ENCODE data around the gene THOC5.

THOC5 gene

DNA sequence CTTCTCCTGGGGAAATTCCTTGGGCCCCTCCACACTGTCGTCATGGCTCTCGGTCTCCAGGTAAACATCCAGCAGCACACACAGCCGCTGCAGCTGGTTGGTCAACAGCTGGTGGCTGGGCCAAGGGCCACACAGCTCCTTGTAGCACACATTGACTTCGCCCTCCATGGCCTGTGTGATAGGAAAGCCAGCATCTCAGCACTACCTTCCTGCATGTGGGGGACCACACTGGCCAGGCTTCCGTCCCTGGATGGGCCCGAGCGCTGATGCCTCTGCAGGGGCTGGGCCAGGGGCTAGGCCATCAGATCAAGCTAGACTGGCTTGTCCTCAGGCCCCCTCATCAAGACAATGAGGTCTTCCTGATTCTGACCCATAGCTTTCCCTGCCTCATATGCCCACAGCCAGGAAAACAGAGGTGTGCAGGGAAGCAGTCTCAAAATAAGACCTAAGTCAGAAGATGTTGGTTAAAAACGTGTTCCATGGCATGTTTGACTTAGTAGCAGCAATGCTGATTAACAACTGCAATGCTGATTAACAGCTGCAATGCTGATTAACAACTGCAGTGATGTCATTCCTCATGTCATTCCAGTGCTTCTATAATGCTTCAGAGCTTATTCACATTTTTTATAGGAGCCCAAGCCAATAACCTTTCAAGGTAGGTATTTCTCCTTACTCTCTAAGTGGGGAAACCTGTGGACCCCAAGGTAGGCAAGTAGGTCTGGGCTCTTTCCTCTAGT, 42.3 kb downstream of the THOC5 start (continued):
- TF ChIP-seq ZNF70 (CRISPR knock-in tag; IDR thresholded peaks at IDR 0.05) (no peak), ZNF565 (CRISPR knock-in tag; conservative IDR thresholded peaks at IDR 0.05; ENCODE audit: low read depth) (no peak), BACH2 (CRISPR knock-in tag; IDR thresholded peaks at IDR 0.05; ENCODE audit: borderline replicate concordance) (no peak), RARB (CRISPR knock-in tag; IDR thresholded peaks at IDR 0.05) (no peak)
- TF ChIP-seq, protein P1, sequence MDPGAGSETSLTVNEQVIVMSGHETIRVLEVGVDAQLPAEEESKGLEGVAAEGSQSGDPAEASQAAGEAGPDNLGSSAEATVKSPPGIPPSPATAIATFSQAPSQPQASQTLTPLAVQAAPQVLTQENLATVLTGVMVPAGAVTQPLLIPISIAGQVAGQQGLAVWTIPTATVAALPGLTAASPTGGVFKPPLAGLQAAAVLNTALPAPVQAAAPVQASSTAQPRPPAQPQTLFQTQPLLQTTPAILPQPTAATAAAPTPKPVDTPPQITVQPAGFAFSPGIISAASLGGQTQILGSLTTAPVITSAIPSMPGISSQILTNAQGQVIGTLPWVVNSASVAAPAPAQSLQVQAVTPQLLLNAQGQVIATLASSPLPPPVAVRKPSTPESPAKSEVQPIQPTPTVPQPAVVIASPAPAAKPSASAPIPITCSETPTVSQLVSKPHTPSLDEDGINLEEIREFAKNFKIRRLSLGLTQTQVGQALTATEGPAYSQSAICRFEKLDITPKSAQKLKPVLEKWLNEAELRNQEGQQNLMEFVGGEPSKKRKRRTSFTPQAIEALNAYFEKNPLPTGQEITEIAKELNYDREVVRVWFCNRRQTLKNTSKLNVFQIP (CRISPR knock-in tag; IDR thresholded peaks at IDR 0.05; ENCODE audit: borderline replicate concordance, low read depth): no peak

DNA sequence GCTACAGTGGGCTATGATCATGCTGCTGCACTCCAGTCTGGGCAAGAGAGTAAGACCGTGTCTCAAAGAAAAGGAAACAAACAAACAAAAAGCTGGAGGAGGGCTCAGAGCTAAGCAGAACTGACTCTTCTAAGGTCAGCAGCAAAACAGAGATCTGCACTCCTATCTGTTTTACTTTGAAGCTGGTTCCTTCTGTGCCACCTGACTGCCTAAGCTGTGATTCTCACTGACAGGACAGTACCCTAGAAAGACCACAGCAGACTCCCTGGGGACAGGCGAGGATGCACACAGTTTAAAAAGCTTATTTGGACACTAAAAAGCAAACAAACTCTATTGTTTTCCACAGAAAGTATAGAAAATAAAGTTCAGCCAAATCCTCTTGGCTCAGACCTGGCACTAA, 43.0 kb downstream of the THOC5 start:
- no peak for ATAC-seq
- TF ChIP-seq SNAI2 (CRISPR knock-in tag; IDR thresholded peaks at IDR 0.05): no peak
- no peak for TF ChIP-seq ZNF8 (CRISPR knock-in tag; IDR thresholded peaks at IDR 0.05)
- TF ChIP-seq, protein P1 (CRISPR knock-in tag; IDR thresholded peaks at IDR 0.05; ENCODE audit: borderline replicate concordance, low read depth): no peak

DNA sequence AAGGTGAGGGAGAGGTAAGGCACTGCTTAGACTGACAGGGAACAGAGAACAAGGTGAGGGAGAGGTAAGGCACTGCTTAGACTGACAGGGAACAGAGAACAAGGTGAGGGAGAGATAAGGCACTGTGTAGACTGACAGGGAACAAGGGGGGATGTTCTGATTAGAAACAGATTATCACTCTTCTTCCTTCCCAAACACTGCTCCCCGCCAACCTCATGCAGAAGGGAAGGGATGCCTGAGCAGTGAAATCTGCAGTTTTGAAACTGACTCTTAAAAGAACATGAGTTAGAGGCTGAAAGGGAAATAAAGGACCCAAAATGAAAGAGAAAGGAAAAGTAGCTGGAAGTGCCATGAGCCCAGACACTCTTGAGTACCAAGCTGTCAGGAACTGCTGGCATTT, 43.7 kb downstream of the THOC5 start:
- ATAC-seq: no peak
- TF ChIP-seq ZC3H10 (CRISPR knock-in tag; IDR thresholded peaks at IDR 0.05) (no peak), TOX (CRISPR knock-in tag; IDR thresholded peaks at IDR 0.05; ENCODE audit: borderline replicate concordance) (no peak), CSDC2 (CRISPR knock-in tag; IDR thresholded peaks at IDR 0.05) (no peak), ZNF8 (CRISPR knock-in tag; IDR thresholded peaks at IDR 0.05) (no peak), TCF4 (CRISPR knock-in tag; IDR thresholded peaks at IDR 0.05; ENCODE audit: borderline replicate concordance) (no peak), RARB (CRISPR knock-in tag; IDR thresholded peaks at IDR 0.05) (no peak), OSR1 (CRISPR knock-in tag; IDR thresholded peaks at IDR 0.05) (no peak), ZFP3 (CRISPR knock-in tag; IDR thresholded peaks at IDR 0.05) (no peak), ZNF565 (CRISPR knock-in tag; conservative IDR thresholded peaks at IDR 0.05; ENCODE audit: low read depth) (no peak), ZNF70 (CRISPR knock-in tag; IDR thresholded peaks at IDR 0.05) (no peak), PPARA (CRISPR knock-in tag; IDR thresholded peaks at IDR 0.05; ENCODE audit: borderline replicate concordance) (no peak), ARNTL (CRISPR knock-in tag; IDR thresholded peaks at IDR 0.05; ENCODE audit: borderline replicate concordance, low read depth) (no peak), SNAI2 (CRISPR knock-in tag; IDR thresholded peaks at IDR 0.05) (no peak), ZFP30 (CRISPR knock-in tag; IDR thresholded peaks at IDR 0.05) (no peak), GLIS3 (CRISPR knock-in tag; IDR thresholded peaks at IDR 0.05) (no peak), ISL1 (CRISPR knock-in tag; IDR thresholded peaks at IDR 0.05) (no peak), BACH2 (CRISPR knock-in tag; IDR thresholded peaks at IDR 0.05; ENCODE audit: borderline replicate concordance) (no peak)
- TF ChIP-seq, protein P2, sequence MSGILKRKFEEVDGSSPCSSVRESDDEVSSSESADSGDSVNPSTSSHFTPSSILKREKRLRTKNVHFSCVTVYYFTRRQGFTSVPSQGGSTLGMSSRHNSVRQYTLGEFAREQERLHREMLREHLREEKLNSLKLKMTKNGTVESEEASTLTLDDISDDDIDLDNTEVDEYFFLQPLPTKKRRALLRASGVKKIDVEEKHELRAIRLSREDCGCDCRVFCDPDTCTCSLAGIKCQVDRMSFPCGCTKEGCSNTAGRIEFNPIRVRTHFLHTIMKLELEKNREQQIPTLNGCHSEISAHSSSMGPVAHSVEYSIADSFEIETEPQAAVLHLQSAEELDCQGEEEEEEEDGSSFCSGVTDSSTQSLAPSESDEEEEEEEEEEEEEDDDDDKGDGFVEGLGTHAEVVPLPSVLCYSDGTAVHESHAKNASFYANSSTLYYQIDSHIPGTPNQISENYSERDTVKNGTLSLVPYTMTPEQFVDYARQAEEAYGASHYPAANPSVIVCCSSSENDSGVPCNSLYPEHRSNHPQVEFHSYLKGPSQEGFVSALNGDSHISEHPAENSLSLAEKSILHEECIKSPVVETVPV (CRISPR knock-in tag; IDR thresholded peaks at IDR 0.05): no peak
- TF ChIP-seq, protein P3, sequence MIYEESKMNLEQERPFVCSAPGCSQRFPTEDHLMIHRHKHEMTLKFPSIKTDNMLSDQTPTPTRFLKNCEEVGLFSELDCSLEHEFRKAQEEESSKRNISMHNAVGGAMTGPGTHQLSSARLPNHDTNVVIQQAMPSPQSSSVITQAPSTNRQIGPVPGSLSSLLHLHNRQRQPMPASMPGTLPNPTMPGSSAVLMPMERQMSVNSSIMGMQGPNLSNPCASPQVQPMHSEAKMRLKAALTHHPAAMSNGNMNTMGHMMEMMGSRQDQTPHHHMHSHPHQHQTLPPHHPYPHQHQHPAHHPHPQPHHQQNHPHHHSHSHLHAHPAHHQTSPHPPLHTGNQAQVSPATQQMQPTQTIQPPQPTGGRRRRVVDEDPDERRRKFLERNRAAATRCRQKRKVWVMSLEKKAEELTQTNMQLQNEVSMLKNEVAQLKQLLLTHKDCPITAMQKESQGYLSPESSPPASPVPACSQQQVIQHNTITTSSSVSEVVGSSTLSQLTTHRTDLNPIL (CRISPR knock-in tag; IDR thresholded peaks at IDR 0.05; ENCODE audit: low read depth): no peak

DNA sequence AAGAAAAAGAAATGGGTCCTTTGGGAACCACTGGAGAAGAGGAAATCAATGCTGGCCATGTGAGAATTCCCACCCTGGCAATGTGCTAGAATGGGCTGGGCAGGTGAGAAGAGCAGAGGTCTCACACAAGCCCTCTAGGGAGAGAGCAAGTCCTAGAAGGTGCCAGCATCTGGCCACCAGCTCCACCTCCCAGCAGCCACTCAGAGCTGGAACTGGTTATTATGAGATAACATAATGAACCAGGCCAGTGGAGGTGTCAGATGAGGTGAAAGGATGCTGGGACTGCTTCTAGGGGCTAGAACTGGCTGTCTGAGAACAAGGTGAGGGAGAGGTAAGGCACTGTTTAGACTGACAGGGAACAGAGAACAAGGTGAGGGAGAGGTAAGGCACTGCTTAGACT, 44.3 kb downstream of the THOC5 start:
- no peak for ATAC-seq
- TF ChIP-seq, protein P3 (CRISPR knock-in tag; IDR thresholded peaks at IDR 0.05; ENCODE audit: low read depth): no peak
- TF ChIP-seq SNAI2 (CRISPR knock-in tag; IDR thresholded peaks at IDR 0.05) (no peak), ZFP3 (CRISPR knock-in tag; IDR thresholded peaks at IDR 0.05) (no peak), ZNF70 (CRISPR knock-in tag; IDR thresholded peaks at IDR 0.05) (no peak), ZNF8 (CRISPR knock-in tag; IDR thresholded peaks at IDR 0.05) (no peak), ZNF565 (CRISPR knock-in tag; conservative IDR thresholded peaks at IDR 0.05; ENCODE audit: low read depth) (no peak), ESRRG (CRISPR knock-in tag; IDR thresholded peaks at IDR 0.05) (no peak)
- TF ChIP-seq, protein P2 (CRISPR knock-in tag; IDR thresholded peaks at IDR 0.05): no peak
- TF ChIP-seq, protein P4, sequence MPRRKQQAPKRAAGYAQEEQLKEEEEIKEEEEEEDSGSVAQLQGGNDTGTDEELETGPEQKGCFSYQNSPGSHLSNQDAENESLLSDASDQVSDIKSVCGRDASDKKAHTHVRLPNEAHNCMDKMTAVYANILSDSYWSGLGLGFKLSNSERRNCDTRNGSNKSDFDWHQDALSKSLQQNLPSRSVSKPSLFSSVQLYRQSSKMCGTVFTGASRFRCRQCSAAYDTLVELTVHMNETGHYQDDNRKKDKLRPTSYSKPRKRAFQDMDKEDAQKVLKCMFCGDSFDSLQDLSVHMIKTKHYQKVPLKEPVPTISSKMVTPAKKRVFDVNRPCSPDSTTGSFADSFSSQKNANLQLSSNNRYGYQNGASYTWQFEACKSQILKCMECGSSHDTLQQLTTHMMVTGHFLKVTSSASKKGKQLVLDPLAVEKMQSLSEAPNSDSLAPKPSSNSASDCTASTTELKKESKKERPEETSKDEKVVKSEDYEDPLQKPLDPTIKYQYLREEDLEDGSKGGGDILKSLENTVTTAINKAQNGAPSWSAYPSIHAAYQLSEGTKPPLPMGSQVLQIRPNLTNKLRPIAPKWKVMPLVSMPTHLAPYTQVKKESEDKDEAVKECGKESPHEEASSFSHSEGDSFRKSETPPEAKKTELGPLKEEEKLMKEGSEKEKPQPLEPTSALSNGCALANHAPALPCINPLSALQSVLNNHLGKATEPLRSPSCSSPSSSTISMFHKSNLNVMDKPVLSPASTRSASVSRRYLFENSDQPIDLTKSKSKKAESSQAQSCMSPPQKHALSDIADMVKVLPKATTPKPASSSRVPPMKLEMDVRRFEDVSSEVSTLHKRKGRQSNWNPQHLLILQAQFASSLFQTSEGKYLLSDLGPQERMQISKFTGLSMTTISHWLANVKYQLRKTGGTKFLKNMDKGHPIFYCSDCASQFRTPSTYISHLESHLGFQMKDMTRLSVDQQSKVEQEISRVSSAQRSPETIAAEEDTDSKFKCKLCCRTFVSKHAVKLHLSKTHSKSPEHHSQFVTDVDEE (CRISPR knock-in tag; IDR thresholded peaks at IDR 0.05): no peak
